ENCODE measurements around the gene PPP2R3A. TPM values are rescaled to one million over a fixed set of nuclear protein-coding genes. Genes with fewer than 3 reads are reported as not detected.

Gene PPP2R3A
- total and polyA plus RNA-seq, 2 donors (not counting 1 experiment from before 2014, with no cell fraction given): 17.5 to 18.3 TPM

- no peak overlapping the region for H3K27ac ChIP-seq (ENCODE audit: insufficient read depth, low read length)
- peaks cover 38% of the 10 kb centered on the region for H3K79me2 ChIP-seq (ENCODE audit: control insufficient read depth, insufficient read depth, low read length)
- no peak overlapping the region for H3K9ac ChIP-seq (ENCODE audit: insufficient read depth, low read length)
- H3K4me1 ChIP-seq (ENCODE audit: control insufficient read depth, extremely low read depth, insufficient read depth, low read length): peaks cover 5% of the 10 kb centered on the region
- no peak for TF ChIP-seq EZH2 (IDR thresholded peaks at IDR 0.05; ENCODE audit: low read length, missing control alignments)
- TF ChIP-seq CTCF (conservative IDR thresholded peaks at IDR 0.05 in 1 of 2, IDR thresholded peaks at IDR 0.05 in 1 of 2; ENCODE audit: low read depth in 1 of 2, low read length in 2 of 2): no peak
- peaks cover 1% of the 10 kb centered on the region for H3K36me3 ChIP-seq (ENCODE audit: control insufficient read depth, insufficient read depth, low read length)
- H3K27me3 ChIP-seq (ENCODE audit: control insufficient read depth, insufficient read depth, low read length): no peaks in the 10 kb centered on the region
- H3K4me2 ChIP-seq (ENCODE audit: extremely low read depth, insufficient read depth, low read length): no peak overlapping the region
- H4K20me1 ChIP-seq (ENCODE audit: control insufficient read depth, extremely low read depth, insufficient read depth, low read length): no peaks in the 10 kb centered on the region
- H3K9me3 ChIP-seq (ENCODE audit: control insufficient read depth, insufficient read depth, low read depth, low read length): no peaks in the 10 kb centered on the region
- no peak overlapping the region for H2AFZ ChIP-seq (ENCODE audit: low read length)
- DNase-seq (ENCODE audit: low read depth in 2 of 2): peak in 1 of 2 donors; percentile 36
- H3K4me3 ChIP-seq (replicated peaks in 1 of 4; ENCODE audit: control extremely low read depth in 1 of 4, insufficient read depth in 1 of 4, low read depth in 3 of 4, low read length in 4 of 4): no peak overlapping the region
These were observed 181.6 kb downstream of the PPP2R3A start for GRCh38 chr3:136146981-136147729.

GRCh38 chr3:136149667-136150066 is 184.1 kb downstream of the PPP2R3A start:
- Histone ChIP-seq H3K36me3 (ENCODE audit: control insufficient read depth, insufficient read depth, low read length) (peaks cover 1% of the 10 kb centered on the region), H3K9ac (ENCODE audit: insufficient read depth, low read length) (no peak overlapping the region), H3K4me1 (ENCODE audit: control insufficient read depth, extremely low read depth, insufficient read depth, low read length) (peaks cover 2% of the 10 kb centered on the region), H3K9me3 (ENCODE audit: control insufficient read depth, insufficient read depth, low read depth, low read length) (no peaks in the 10 kb centered on the region), H3K79me2 (ENCODE audit: control insufficient read depth, insufficient read depth, low read length) (peaks cover 62% of the 10 kb centered on the region), H3K27ac (ENCODE audit: insufficient read depth, low read length) (no peak overlapping the region), H3K27me3 (ENCODE audit: control insufficient read depth, insufficient read depth, low read length) (no peaks in the 10 kb centered on the region), H3K4me3 (replicated peaks in 1 of 4; ENCODE audit: control extremely low read depth in 1 of 4, insufficient read depth in 1 of 4, low read depth in 3 of 4, low read length in 4 of 4) (no peak overlapping the region), H3K4me2 (ENCODE audit: extremely low read depth, insufficient read depth, low read length) (peak overlapping the region; percentile 17), H2AFZ (ENCODE audit: low read length) (no peak overlapping the region), H4K20me1 (ENCODE audit: control insufficient read depth, extremely low read depth, insufficient read depth, low read length) (no peaks in the 10 kb centered on the region)
- TF ChIP-seq EZH2 (IDR thresholded peaks at IDR 0.05; ENCODE audit: low read length, missing control alignments) (no peak), CTCF (conservative IDR thresholded peaks at IDR 0.05 in 1 of 2, IDR thresholded peaks at IDR 0.05 in 1 of 2; ENCODE audit: low read depth in 1 of 2, low read length in 2 of 2) (no peak)
- DNase-seq (ENCODE audit: low read depth in 2 of 2): peak; percentile 45

GRCh38 chr3:136151219-136151618 is 185.7 kb downstream of the PPP2R3A start:
- no peaks in the 10 kb centered on the region for H3K9me3 ChIP-seq (ENCODE audit: control insufficient read depth, insufficient read depth, low read depth, low read length)
- no peak overlapping the region for H3K4me3 ChIP-seq (replicated peaks in 1 of 4; ENCODE audit: control extremely low read depth in 1 of 4, insufficient read depth in 1 of 4, low read depth in 3 of 4, low read length in 4 of 4)
- H4K20me1 ChIP-seq (ENCODE audit: control insufficient read depth, extremely low read depth, insufficient read depth, low read length): no peaks in the 10 kb centered on the region
- peak in 1 of 2 donors; percentile 56 for DNase-seq (ENCODE audit: low read depth in 2 of 2)
- no peaks in the 10 kb centered on the region for H3K36me3 ChIP-seq (ENCODE audit: control insufficient read depth, insufficient read depth, low read length)
- H3K4me2 ChIP-seq (ENCODE audit: extremely low read depth, insufficient read depth, low read length): no peak overlapping the region
- H3K4me1 ChIP-seq (ENCODE audit: control insufficient read depth, extremely low read depth, insufficient read depth, low read length): peaks cover 2% of the 10 kb centered on the region
- TF ChIP-seq EZH2 (IDR thresholded peaks at IDR 0.05; ENCODE audit: low read length, missing control alignments) (no peak), CTCF (conservative IDR thresholded peaks at IDR 0.05 in 1 of 2, IDR thresholded peaks at IDR 0.05 in 1 of 2; ENCODE audit: low read depth in 1 of 2, low read length in 2 of 2) (no peak)
- H3K27me3 ChIP-seq (ENCODE audit: control insufficient read depth, insufficient read depth, low read length): no peaks in the 10 kb centered on the region
- no peak overlapping the region for H3K9ac ChIP-seq (ENCODE audit: insufficient read depth, low read length)
- H2AFZ ChIP-seq (ENCODE audit: low read length): no peak overlapping the region
- H3K27ac ChIP-seq (ENCODE audit: insufficient read depth, low read length): no peak overlapping the region
- peaks cover 78% of the 10 kb centered on the region for H3K79me2 ChIP-seq (ENCODE audit: control insufficient read depth, insufficient read depth, low read length)

All from fibroblast of lung (primary cell).